WTC11 (cell line): Measurements from ENCODE around the gene TMEM253. TPM values are rescaled to one million over a fixed set of nuclear protein-coding genes. Genes with fewer than 3 reads are reported as not detected.

Experiments used
- ATAC-seq: fragments of 200-7000 bp; cut with Tn5 transposase; 2 replicates; pipeline ENCODE4 v1.10.0; 2021; ENCODE audit warnings: mild to moderate bottlenecking, moderate library complexity
- CTCF ChIA-PET: fragments of 300-600 bp; sonication (Branson Sonifier 250); formaldehyde crosslinking; loops from one replicate; lab custom pipeline; 2021; ENCODE audit warnings: antibody characterized with exemption; lab: Charles Lee
- POLR2A ChIA-PET: fragments of 350-600 bp; sonication (Branson Sonifier 250); formaldehyde crosslinking; loops from one replicate; lab custom pipeline; 2021; ENCODE audit warnings: antibody characterized with exemption; lab: Charles Lee
- DNase-seq: peaks from one replicate; pipeline ENCODE4 v3.0.0; 2021; ENCODE audit warnings: low spot score
- H3K27ac Mint-ChIP-seq: 2 replicates; pipeline ENCODE4 v1.8.0; 2021; ENCODE audit warnings: mixed read lengths
- H3K27me3 Mint-ChIP-seq: 2 replicates; pipeline ENCODE4 v1.8.0; 2021; ENCODE audit warnings: low read depth, mild to moderate bottlenecking, moderate library complexity, mixed read lengths
- H3K36me3 Mint-ChIP-seq: 2 replicates; pipeline ENCODE4 v1.8.0; 2021; ENCODE audit warnings: mixed read lengths
- H3K4me1 Mint-ChIP-seq: 2 replicates; pipeline ENCODE4 v1.8.0; 2022; ENCODE audit warnings: mixed read lengths
- H3K4me3 Mint-ChIP-seq: 2 replicates; pipeline ENCODE4 v1.8.0; 2021; ENCODE audit warnings: mild to moderate bottlenecking, moderate library complexity, mixed read lengths
- H3K9me3 Mint-ChIP-seq: 2 replicates; pipeline ENCODE4 v1.8.0; 2021; ENCODE audit warnings: mixed read lengths
- ATF1 ChIP-seq: sonication (generic); formaldehyde crosslinking; IDR thresholded peaks from 2 replicates; pipeline ENCODE4 v1.8.1; 2023; ENCODE audit warnings: mild to moderate bottlenecking, moderate library complexity, missing genetic modification reagents
- CREB1 ChIP-seq: sonication (generic); formaldehyde crosslinking; IDR thresholded peaks from 2 replicates; pipeline ENCODE4 v1.8.0; 2023; ENCODE audit warnings: mild to moderate bottlenecking, missing genetic modification reagents
- EMX1 ChIP-seq: fragments of 250-450 bp; sonication (Bioruptor Pico); IDR thresholded peaks from 2 replicates; pipeline ENCODE4 v1.8.0; 2021; ENCODE audit warnings: mild to moderate bottlenecking
- HMGA2 ChIP-seq: fragments of 250-450 bp; sonication (Bioruptor Pico); IDR thresholded peaks from 2 replicates; pipeline ENCODE4 v1.4.0; 2021; ENCODE audit warnings: mild to moderate bottlenecking, moderate library complexity
- IRF2 ChIP-seq: sonication (generic); formaldehyde crosslinking; IDR thresholded peaks from 2 replicates; pipeline ENCODE4 v1.8.0; 2022; ENCODE audit warnings: low read depth, missing genetic modification reagents, borderline replicate concordance
- MYBL2 ChIP-seq: sonication (generic); formaldehyde crosslinking; IDR thresholded peaks from 2 replicates; pipeline ENCODE4 v1.8.1; 2023; ENCODE audit warnings: mild to moderate bottlenecking, moderate library complexity, missing genetic modification reagents
- RELA ChIP-seq: sonication (generic); formaldehyde crosslinking; IDR thresholded peaks from 2 replicates; pipeline ENCODE4 v1.8.1; 2022; ENCODE audit warnings: missing genetic modification reagents, mild to moderate bottlenecking, borderline replicate concordance
- ZNF416 ChIP-seq: fragments of 250-450 bp; sonication (Bioruptor Pico); IDR thresholded peaks from 2 replicates; pipeline ENCODE4 v1.9.0; 2021; ENCODE audit warnings: mild to moderate bottlenecking, inconsistent platforms
- total RNA-seq: library from RNA; stranded (reverse); gene quantifications from 3 replicates; pipeline ENCODE4 v1.2.3, GENCODE V29; 2021
- TF ChIP-seq, protein P1 (sequence below): fragments of 250-450 bp; sonication (Bioruptor Pico); IDR thresholded peaks from 2 replicates; pipeline ENCODE4 v2.1.2; 2022; ENCODE audit warnings: mild to moderate bottlenecking, moderate library complexity
- TF ChIP-seq, protein P2 (sequence below): sonication (generic); formaldehyde crosslinking; IDR thresholded peaks from 2 replicates; pipeline ENCODE4 v1.8.0; 2022; ENCODE audit warnings: mild to moderate bottlenecking, missing genetic modification reagents
- TF ChIP-seq, protein P3 (sequence below): sonication (generic); formaldehyde crosslinking; IDR thresholded peaks from 2 replicates; pipeline ENCODE4 v1.8.1; 2023; ENCODE audit warnings: mild to moderate bottlenecking, missing genetic modification reagents, moderate library complexity
- TF ChIP-seq, protein P4 (sequence below): fragments of 250-450 bp; sonication (Bioruptor Pico); IDR thresholded peaks from 2 replicates; pipeline ENCODE4 v1.9.0; 2021; ENCODE audit warnings: mild to moderate bottlenecking, borderline replicate concordance
- TF ChIP-seq, protein P5 (sequence below): sonication (generic); formaldehyde crosslinking; IDR thresholded peaks from 2 replicates; pipeline ENCODE4 v1.8.0; 2022; ENCODE audit warnings: mild to moderate bottlenecking, missing genetic modification reagents
- TF ChIP-seq, protein P6 (sequence below): sonication (generic); formaldehyde crosslinking; IDR thresholded peaks from 2 replicates; pipeline ENCODE4 v1.8.1; 2022; ENCODE audit warnings: mild to moderate bottlenecking, missing genetic modification reagents, moderate library complexity, borderline replicate concordance

The TMEM253 gene
- total RNA-seq, 1 experiment from 2014 or later, result 1.7 TPM

DNA sequence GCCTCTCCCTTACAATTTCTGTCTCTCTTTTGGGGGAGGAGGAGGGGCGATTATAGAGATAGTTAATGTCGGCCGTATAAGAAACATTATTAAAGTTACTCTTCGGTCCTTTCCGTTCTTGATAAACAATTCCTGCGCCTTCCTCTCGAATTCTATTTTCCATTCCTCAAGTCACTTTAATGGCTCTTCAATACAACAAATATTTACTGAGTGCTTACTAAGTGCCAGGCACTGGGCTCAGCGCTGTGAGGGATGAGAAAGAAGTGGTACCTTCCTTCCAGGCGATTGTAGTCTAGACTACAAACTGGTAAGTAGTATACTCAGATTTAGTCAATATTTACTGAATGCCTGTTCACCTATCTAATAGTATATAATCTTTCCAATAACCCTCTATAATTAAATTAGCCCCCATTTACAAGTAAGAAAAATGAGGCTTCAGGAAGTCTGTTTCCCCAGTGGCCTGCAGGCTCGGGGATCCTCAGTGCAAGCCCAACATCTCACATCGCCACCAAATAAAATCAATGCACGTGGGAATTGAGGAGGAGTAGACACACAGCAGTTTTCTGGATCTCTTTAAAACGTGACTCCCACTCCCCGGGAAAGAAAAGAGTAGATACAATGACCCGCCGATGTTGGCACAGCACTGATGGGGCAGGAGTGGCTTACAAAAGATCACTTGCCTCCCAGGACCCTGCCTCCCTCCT is 1.8 kb upstream of the TMEM253 start (continued):
- TF ChIP-seq, protein P1, sequence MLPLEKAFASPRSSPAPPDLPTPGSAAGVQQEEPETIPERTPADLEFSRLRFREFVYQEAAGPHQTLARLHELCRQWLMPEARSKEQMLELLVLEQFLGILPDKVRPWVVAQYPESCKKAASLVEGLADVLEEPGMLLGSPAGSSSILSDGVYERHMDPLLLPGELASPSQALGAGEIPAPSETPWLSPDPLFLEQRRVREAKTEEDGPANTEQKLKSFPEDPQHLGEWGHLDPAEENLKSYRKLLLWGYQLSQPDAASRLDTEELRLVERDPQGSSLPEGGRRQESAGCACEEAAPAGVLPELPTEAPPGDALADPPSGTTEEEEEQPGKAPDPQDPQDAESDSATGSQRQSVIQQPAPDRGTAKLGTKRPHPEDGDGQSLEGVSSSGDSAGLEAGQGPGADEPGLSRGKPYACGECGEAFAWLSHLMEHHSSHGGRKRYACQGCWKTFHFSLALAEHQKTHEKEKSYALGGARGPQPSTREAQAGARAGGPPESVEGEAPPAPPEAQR (CRISPR knock-in tag), result no peak
- TF ChIP-seq, all 79 proteins: peak for 0

DNA sequence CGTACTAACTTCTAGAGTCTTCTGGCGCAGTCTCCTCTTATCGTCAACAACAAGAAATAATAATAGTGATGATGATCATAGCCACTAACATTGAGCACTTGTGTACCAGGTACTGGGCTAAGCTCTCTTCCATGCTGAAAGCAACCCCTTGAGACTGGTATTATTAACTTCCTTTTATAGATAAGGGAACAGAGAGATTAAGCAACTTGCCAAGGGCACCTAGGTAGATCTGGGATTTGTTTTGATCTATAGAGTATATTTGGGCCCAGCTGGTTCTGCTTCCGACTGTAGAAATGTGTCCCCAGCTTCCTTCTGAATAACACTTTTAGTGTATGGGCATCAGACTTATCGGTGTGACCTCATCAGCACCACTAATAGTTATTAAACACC is 1.3 kb upstream of the TMEM253 start:
- peaks cover 70% of the 10 kb centered on the region for H3K4me1 Mint-ChIP-seq

More for the DNA sequence above, 1.3 kb upstream of the TMEM253 start:
- peak overlapping the region; percentile 90 for H3K4me3 Mint-ChIP-seq
- H3K27ac Mint-ChIP-seq, result peak overlapping the region; percentile 97
- TF ChIP-seq ZNF416 (CRISPR knock-in tag), result no peak
- TF ChIP-seq, protein P2, sequence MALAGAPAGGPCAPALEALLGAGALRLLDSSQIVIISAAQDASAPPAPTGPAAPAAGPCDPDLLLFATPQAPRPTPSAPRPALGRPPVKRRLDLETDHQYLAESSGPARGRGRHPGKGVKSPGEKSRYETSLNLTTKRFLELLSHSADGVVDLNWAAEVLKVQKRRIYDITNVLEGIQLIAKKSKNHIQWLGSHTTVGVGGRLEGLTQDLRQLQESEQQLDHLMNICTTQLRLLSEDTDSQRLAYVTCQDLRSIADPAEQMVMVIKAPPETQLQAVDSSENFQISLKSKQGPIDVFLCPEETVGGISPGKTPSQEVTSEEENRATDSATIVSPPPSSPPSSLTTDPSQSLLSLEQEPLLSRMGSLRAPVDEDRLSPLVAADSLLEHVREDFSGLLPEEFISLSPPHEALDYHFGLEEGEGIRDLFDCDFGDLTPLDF (CRISPR knock-in tag), result no peak
- TF ChIP-seq IRF2 (CRISPR knock-in tag), result no peak
- TF ChIP-seq RELA (CRISPR knock-in tag), result no peak
- TF ChIP-seq ATF1 (CRISPR knock-in tag), result no peak
- TF ChIP-seq CREB1 (CRISPR knock-in tag), result no peak
- TF ChIP-seq, protein P3, sequence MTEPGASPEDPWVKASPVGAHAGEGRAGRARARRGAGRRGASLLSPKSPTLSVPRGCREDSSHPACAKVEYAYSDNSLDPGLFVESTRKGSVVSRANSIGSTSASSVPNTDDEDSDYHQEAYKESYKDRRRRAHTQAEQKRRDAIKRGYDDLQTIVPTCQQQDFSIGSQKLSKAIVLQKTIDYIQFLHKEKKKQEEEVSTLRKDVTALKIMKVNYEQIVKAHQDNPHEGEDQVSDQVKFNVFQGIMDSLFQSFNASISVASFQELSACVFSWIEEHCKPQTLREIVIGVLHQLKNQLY, result no peak
- TF ChIP-seq, protein P4, sequence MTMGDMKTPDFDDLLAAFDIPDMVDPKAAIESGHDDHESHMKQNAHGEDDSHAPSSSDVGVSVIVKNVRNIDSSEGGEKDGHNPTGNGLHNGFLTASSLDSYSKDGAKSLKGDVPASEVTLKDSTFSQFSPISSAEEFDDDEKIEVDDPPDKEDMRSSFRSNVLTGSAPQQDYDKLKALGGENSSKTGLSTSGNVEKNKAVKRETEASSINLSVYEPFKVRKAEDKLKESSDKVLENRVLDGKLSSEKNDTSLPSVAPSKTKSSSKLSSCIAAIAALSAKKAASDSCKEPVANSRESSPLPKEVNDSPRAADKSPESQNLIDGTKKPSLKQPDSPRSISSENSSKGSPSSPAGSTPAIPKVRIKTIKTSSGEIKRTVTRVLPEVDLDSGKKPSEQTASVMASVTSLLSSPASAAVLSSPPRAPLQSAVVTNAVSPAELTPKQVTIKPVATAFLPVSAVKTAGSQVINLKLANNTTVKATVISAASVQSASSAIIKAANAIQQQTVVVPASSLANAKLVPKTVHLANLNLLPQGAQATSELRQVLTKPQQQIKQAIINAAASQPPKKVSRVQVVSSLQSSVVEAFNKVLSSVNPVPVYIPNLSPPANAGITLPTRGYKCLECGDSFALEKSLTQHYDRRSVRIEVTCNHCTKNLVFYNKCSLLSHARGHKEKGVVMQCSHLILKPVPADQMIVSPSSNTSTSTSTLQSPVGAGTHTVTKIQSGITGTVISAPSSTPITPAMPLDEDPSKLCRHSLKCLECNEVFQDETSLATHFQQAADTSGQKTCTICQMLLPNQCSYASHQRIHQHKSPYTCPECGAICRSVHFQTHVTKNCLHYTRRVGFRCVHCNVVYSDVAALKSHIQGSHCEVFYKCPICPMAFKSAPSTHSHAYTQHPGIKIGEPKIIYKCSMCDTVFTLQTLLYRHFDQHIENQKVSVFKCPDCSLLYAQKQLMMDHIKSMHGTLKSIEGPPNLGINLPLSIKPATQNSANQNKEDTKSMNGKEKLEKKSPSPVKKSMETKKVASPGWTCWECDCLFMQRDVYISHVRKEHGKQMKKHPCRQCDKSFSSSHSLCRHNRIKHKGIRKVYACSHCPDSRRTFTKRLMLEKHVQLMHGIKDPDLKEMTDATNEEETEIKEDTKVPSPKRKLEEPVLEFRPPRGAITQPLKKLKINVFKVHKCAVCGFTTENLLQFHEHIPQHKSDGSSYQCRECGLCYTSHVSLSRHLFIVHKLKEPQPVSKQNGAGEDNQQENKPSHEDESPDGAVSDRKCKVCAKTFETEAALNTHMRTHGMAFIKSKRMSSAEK (CRISPR knock-in tag), result no peak
- TF ChIP-seq MYBL2, result no peak
- TF ChIP-seq, protein P5, sequence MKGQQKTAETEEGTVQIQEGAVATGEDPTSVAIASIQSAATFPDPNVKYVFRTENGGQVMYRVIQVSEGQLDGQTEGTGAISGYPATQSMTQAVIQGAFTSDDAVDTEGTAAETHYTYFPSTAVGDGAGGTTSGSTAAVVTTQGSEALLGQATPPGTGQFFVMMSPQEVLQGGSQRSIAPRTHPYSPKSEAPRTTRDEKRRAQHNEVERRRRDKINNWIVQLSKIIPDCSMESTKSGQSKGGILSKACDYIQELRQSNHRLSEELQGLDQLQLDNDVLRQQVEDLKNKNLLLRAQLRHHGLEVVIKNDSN (CRISPR knock-in tag), result no peak
- TF ChIP-seq, protein P6, sequence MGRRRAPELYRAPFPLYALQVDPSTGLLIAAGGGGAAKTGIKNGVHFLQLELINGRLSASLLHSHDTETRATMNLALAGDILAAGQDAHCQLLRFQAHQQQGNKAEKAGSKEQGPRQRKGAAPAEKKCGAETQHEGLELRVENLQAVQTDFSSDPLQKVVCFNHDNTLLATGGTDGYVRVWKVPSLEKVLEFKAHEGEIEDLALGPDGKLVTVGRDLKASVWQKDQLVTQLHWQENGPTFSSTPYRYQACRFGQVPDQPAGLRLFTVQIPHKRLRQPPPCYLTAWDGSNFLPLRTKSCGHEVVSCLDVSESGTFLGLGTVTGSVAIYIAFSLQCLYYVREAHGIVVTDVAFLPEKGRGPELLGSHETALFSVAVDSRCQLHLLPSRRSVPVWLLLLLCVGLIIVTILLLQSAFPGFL, result no peak
- no peak for TF ChIP-seq HMGA2
- TF ChIP-seq EMX1, result no peak
- ChIA-PET POLR2A (no interaction called here), CTCF (interaction anchor here (1.0 to 7.8 kb wide), 4 partner anchors 9 to 85 kb away, joined by 3 to 120 read pairs (median 58); no protein-coding TSS in a partner anchor)
- no peak for DNase-seq
- no peaks in the 10 kb centered on the region for H3K27me3 Mint-ChIP-seq
- no peak for ATAC-seq
- no peaks in the 10 kb centered on the region for H3K36me3 Mint-ChIP-seq
- H3K9me3 Mint-ChIP-seq, result no peaks in the 10 kb centered on the region
